ENCODE results near the gene AP1G1. TPM values are rescaled to one million over a fixed set of nuclear protein-coding genes. Genes with fewer than 3 reads are reported as not detected.
"Not testable (repeated sequence)": the region's sequence is repeated elsewhere in the genome, so short reads cannot be mapped to it uniquely, and the experiment has no call there.

AP1G1 gene
- polyA plus RNA-seq (2013, experiment 1 of 2; ENCODE audit: insufficient read length) = 48.9 TPM
- polyA plus RNA-seq (2013, experiment 2 of 2; ENCODE audit: insufficient read length) = 46.4 TPM

GRCh38 chr16:71808593-71809459, at the start of gene AP1G1:
TSS of gene AP1G1 (minus strand) at chr16:71808834. CDS start at chr16:71789479, 19,355 bp downstream.
- DNase-seq = peak; percentile 99

- no peak for DNase-seq
Measured at GRCh38 chr16:71855937-71856662, 47.5 kb upstream of the AP1G1 start.

GRCh38 chr16:71854369-71854948, 45.8 kb upstream of the AP1G1 start:
- no peak for DNase-seq

- DNase-seq = no peak
Measured at GRCh38 chr16:71853413-71853812, 44.8 kb upstream of the AP1G1 start.

GRCh38 chr16:71852561-71852960, 43.9 kb upstream of the AP1G1 start:
- DNase-seq = no peak

- DNase-seq = no peak
Measured at GRCh38 chr16:71852158-71852557, 43.5 kb upstream of the AP1G1 start.

GRCh38 chr16:71851746-71852145, 43.1 kb upstream of the AP1G1 start:
- DNase-seq = no peak

GRCh38 chr16:71848622-71849021, 40.0 kb upstream of the AP1G1 start:
- no peak for DNase-seq

GRCh38 chr16:71847096-71847495, 38.5 kb upstream of the AP1G1 start:
- no peak for DNase-seq

- no peak for DNase-seq
Measured at GRCh38 chr16:71846431-71846830, 37.8 kb upstream of the AP1G1 start.

- peak; percentile 95 for DNase-seq
Measured at GRCh38 chr16:71845639-71846430, 37.2 kb upstream of the AP1G1 start, which contains the start of gene ATXN1L. TSS of gene ATXN1L (plus strand) at chr16:71845976. CDS start at chr16:71849741, 3,765 bp downstream.

- no peak for DNase-seq
Measured at GRCh38 chr16:71843572-71843971, 34.9 kb upstream of the AP1G1 start.

- peak; percentile 63 for DNase-seq
Measured at GRCh38 chr16:71840052-71840451, 31.4 kb upstream of the AP1G1 start.

GRCh38 chr16:71837150-71837549, 28.5 kb upstream of the AP1G1 start:
- no peak for DNase-seq

GRCh38 chr16:71834291-71834690, 25.7 kb upstream of the AP1G1 start:
- DNase-seq = no peak

- not testable (repeated sequence) for DNase-seq
Measured at GRCh38 chr16:71832112-71832511, 23.5 kb upstream of the AP1G1 start.

- not testable (repeated sequence) for DNase-seq
Measured at GRCh38 chr16:71831698-71832097, 23.1 kb upstream of the AP1G1 start.

- no peak for DNase-seq
Measured at GRCh38 chr16:71830359-71830758, 21.7 kb upstream of the AP1G1 start.

- DNase-seq = no peak
Measured at GRCh38 chr16:71826533-71827017, 17.9 kb upstream of the AP1G1 start.

GRCh38 chr16:71817155-71817500, 8.5 kb upstream of the AP1G1 start:
- not testable (repeated sequence) for DNase-seq

GRCh38 chr16:71811261-71811803, 2.7 kb upstream of the AP1G1 start:
- no peak for DNase-seq

- DNase-seq = not testable (repeated sequence)
Measured at GRCh38 chr16:71810155-71810530, 1.5 kb upstream of the AP1G1 start.
